LHCN-M2 (cell line): ENCODE results near the gene REC8. TPM values are rescaled to one million over a fixed set of nuclear protein-coding genes. Genes with fewer than 3 reads are reported as not detected.

Source experiments
- DNase-seq: peaks from one replicate; pipeline ENCODE4 v3.0.0-alpha.2; 2012; ENCODE audit warnings: low read depth
- total RNA-seq: library from RNA; depleted of rRNA; stranded (reverse); fragments of >200 nt; gene quantifications from 2 replicates; pipeline ENCODE4 v1.2.3, GENCODE V29; 2014

The REC8 gene
- total RNA-seq, 1 experiment from 2014 or later, result 1.6 TPM

DNA sequence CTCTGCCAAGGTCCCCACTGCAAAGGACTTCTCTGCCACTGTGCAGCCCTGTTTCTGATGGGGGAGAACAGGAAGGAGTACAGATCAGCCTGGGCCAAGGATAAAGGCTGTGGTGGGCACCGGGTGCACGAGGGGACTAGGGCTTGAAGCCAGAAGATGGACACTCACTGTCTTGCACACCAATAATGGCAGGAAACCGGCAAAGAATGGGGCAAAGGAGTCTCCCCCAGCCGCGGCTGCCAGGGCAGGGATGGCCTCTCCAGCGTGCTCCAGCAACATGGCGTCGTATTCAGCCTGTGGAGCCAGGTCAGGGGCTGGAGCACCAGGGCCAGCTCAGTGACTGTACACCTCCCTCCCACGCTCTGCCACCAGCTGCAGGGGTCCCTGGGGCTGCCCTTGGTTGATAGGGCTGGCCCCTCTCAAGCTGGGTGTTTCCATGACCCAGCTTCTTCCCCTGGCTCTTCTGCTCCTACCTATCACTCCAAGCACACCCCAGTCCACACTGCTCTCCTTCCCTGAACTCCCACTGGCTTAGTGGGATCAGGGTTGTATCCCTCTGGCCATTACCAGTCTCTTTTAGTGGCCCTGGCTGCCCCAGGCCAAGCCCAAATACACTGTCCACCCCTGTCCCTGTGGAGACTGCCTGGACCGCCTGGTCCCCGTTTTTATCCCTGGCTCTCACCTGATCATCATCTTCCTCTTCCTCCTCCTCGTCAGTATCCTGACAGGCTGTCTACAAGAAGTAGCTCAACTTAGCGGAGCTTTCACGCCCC, 10.4 kb downstream of the REC8 start:
- DNase-seq, result no peak

DNA sequence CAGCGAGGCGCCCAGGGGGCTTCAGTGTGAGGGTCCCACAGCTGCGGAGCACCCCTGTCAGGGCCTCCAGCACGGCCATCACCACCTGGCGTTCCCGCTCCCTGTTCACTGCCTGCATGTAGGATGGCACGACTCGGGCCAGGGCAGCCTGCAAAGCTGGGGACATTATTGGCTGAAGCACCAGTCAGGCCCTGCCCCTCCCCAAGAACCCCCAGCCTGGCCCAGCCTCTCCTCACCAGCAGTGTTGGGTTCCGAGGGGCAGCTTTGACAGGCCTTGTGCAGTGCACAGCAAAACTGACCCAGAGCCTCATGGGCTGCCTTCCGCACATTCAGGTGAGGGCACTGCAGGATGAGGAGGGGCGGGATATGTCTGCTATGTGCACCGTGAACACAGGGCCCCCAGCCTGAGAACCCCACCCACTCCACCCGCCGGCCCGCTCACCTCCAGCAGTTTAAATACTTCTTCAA, 11.2 kb downstream of the REC8 start:
- no peak for DNase-seq

GRCh38 chr14:24184104-24184970, 12.5 kb downstream of the REC8 start:
- no peak for DNase-seq

GRCh38 chr14:24185026-24185425, 13.1 kb downstream of the REC8 start:
- no peak for DNase-seq

GRCh38 chr14:24185741-24186140, 13.9 kb downstream of the REC8 start:
- no peak for DNase-seq

DNA sequence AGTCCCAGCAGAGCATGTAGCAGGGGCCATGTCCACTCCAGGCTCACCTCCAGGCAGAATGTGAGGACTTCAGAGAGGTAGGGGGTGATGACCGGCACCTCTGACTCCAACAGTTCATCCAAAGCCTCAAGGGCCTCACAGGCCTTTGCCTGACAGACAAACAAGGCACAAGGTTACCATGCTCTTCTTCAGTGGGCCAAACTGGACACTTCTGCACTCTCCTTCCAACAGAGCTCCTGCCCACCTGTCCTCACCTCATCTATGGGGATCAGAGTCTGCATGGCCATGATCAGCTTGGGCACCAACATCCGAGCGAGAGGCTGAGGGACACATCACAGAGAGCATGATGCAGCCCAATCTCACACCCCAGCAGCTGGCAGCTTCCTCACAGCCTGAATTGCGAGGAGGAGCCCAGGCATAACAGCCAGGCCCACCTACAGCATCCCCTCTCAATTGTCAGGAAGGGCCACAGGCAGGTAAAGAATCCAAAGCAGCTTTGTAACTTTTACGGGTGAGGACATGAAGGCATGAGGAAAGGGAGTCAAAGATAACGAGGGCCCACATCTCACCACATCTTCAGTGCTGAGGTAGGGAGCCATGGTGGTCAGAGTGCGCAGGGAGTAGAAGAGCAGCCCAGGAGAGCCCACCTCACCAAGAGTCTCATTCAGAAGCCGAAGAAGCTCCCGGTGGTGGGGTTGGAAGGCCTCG, 15.1 kb downstream of the REC8 start:
- no peak for DNase-seq

GRCh38 chr14:24187539-24187915, 15.6 kb downstream of the REC8 start:
- no peak for DNase-seq

- peak; percentile 96 for DNase-seq
These were observed 16.6 kb downstream of the REC8 start, which contains the start of gene IPO4 for GRCh38 chr14:24188251-24189058. Gene IPO4, minus strand, starts transcription at chr14:24188816. Its CDS starts 29 bp downstream, at chr14:24188787.

DNA sequence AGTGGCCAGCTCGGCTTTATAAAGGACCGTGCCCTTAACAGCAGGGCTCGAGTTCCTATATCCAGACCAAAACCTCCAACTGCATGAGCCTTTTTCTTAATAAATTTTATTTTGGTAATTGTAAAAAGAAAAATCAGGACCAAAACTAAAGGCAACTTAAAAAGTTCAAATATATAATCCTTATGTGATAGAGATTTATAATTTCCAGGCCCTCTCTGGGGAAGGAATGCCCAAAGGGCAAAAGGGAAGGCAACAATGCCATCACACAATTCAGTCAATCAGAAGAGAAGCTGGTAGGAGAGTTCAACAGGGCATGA, 17.1 kb downstream of the REC8 start:
- DNase-seq, result no peak

DNA sequence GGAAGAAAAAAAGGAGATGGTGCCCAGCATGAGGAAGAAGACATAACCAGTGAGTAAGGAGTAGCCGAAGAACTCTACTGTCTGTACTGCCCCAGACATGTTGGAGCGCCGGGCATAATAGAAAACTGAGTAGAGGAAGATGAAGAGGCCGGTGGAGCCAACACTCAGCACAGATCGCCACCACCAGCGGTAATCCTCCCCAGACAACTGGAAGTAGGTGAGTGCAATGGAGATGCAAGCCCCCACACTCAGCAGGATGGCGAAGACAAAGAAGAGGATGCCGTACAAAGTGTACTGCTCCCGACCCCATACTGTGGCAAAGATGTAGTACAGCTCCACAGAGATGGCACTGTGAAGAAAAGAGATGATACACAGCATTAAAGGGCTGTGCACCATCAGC, 17.6 kb downstream of the REC8 start:
- no peak for DNase-seq

GRCh38 chr14:24190416-24190815, 18.5 kb downstream of the REC8 start:
- DNase-seq, result no peak

- DNase-seq, result no peak
These were observed 21.1 kb downstream of the REC8 start for GRCh38 chr14:24192933-24193332.

GRCh38 chr14:24194186-24194872, 22.4 kb downstream of the REC8 start:
- no peak for DNase-seq

DNA sequence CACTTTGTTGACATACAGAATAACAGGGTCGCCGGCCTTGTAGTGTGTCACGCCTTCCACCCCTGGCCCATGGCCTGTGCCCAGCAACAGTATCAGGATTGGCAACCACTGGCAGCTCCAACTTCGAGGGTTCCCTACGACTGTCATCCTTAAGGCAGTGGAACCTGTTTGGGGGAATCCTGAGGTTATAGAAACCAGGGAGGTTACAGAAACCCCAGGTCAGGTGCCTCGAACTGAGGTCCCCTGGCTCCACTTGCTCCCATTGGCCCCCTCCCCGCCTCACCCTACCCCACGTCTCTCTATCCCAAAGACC, 22.9 kb downstream of the REC8 start:
- no peak for DNase-seq

GRCh38 chr14:24195186-24196070, 23.5 kb downstream of the REC8 start, which contains the start of gene TM9SF1:
Gene TM9SF1, minus strand, starts transcription at chr14:24195441. Its CDS starts 422 bp downstream, at chr14:24195019.
- peak; percentile 84 for DNase-seq

DNA sequence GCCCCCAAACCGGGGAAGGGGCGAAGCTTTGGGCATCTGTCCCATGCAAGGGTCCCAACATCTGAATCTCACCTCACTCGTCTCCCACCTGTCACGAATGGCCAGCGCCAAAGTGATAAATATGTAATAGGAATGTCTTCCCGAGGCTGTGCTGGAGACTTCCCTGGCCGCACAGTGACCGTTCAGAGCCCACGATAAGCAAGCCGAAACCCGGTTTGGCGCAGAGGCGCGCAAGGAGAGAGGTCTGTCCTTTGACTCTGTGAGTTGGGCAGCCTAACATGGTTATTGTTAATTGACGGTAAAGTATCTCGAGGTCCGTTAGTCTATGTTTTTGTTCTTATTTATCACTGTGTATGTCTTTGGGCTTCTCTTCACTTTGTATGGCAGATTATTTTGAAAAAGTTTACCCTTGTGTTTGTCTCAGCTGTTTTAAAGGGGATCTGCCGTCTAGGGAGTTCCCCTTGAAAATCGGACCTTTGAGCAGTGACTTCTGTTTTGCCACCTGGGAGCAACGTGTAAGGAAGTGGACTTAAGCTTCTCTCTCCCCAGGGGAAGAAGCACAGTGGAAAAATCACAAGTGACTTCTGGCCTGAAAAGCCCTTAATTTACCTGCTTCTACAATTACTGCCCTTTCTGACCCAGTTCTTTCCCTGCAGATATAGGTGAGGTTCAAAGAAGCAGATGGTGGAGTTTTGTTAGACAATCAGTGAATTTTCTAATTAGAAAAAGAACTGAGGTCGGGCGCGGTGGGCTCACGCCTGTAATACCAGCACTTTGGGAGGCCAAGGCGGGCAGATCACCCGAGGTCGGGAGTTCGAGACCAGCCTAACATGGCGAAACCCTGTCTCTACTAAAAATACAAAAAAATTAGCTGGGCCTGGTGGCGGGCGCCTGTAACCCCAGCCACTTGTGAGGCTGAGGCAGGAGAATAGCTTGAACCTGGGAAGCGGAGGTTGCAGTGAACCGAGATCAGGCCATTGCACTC, 24.5 kb downstream of the REC8 start:
- peak; percentile 20 for DNase-seq

DNA sequence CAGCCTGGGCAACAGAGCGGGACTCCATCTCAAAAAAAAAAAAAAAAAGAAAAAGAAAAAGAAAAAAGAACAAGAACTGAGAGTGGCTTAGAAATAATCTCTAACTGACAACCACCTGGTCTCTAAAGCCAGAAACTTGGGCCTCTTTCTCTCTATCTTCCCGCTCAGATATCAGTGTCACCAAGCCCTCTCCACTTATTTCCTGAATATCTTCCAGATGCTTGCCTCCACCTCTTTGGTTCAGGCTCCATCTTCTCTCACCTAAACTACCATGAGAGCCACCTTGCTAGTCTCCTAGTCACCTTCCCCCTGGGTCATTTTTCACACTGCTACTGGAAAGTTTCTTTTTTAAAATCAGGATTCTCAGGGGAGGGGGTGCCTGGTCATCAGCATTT, 25.2 kb downstream of the REC8 start:
- no peak for DNase-seq

GRCh38 chr14:24198814-24199524, 27.1 kb downstream of the REC8 start:
- DNase-seq, result no peak
